TTC549 (cell line): ENCODE measurements around the gene CCDC117.

Experiments used
- FAIRE-seq: peaks from 2 replicates; lab custom pipeline; 2012; peaks lifted over from hg19 to GRCh38; lab: Jason Lieb, UNC

The CCDC117 gene

DNA sequence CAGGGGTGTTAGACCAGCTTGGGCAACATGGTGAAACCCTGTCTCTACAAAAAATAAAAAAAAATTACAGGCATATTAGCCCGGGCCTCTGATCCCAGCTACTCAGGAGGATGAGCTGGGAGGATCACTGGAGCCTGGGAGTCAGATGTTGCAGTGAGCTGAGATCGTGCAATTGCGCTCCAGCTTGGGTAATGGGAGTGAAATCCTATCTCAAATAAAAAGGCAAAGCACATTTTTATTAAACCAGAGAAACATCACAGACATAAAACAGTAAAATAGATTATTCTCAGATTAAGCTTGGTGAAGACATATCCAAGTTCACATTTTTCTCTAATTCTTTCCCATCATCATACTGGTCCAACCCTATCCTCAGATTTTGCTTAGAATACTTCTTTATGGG, 57.9 kb downstream of the CCDC117 start:
- no peak for FAIRE-seq

DNA sequence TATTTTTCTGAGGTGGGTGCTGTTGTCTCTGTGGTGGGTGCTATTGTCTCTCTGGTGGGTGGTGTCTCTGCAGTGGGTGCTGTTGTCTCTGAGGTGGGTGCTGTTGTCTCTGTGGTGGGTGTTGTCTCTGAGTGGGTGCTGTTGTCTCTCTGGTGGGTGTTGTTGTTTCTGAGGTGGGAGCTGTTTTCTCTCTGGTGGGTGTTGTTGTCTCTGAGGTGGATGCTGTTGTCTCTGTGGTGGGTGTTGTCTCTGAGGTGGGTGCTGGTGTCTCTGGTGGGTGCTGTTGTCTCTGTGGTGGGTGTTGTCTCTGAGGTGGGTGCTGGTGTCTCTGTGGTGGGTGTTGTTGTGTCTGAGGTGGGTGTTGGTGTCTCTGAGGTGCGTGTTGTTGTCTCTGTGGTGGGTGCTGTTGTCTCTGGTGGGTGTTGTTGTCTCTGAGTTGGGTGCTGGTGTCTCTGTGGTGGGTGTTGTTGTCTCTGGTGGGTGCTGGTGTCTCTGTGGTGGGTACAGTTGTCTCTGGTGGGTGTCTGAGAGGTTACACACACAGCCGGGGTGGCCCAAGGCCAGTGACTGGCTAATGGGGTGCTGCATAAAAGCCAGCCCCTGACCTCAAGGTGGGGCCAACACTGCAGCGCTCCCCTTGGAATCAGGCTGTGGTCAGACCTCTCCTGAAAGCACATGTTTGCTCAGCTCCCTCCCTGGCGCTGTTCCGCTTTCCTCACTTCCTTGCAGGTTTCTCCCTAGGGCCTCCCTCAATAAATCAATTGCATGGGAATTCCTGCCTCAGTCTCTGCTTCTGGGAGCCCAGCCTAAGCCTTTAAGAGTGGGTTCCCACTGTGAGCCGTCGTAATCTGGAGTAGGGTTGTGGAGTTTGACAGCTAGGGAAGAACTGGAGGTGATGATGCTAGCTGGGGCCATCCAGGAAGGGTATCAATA, 58.9 kb downstream of the CCDC117 start:
- no peak for FAIRE-seq

GRCh38 chr22:28832731-28833130, 60.2 kb downstream of the CCDC117 start:
- FAIRE-seq: no peak

GRCh38 chr22:28833276-28833923, 60.9 kb downstream of the CCDC117 start:
- no peak for FAIRE-seq

DNA sequence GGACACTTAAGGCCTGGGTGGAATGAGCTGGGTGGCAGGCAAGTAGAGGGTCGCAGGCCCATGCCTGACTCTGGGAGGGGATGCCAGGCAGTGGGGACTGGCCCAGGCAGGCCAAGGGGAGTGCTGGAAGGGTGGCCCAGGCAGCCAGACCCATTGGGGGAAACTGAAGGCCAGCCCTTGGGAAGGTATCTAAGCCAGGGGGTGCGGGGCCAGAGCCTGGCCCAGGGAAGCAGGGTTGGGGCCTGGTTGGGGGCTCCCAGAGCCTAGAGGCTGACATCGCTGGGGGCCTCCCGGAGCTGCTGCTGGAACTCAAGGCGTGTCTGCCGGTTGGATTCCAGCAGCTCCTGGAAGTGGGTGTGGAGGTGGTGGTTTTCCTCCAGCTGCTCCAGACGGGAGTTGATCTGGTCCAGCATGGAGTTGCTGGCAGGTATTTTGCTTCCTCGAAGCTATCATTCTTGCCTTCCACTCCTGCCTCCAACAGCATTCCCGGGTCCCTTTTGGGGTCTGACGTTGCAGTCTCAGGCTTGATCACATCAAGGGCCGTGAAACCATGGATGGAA, 63.2 kb downstream of the CCDC117 start:
- FAIRE-seq: no peak

GRCh38 chr22:28837640-28838039, 65.1 kb downstream of the CCDC117 start:
- FAIRE-seq: no peak
